ENCODE measurements around the gene NCDN. TPM values are rescaled to one million over a fixed set of nuclear protein-coding genes. Genes with fewer than 3 reads are reported as not detected.

The NCDN gene
- total and polyA plus RNA-seq, 2 of the 8 experiments (the other 6 are each of a cell fraction or from before 2014, with no cell fraction given), result 26.2 to 35.4 TPM

DNA sequence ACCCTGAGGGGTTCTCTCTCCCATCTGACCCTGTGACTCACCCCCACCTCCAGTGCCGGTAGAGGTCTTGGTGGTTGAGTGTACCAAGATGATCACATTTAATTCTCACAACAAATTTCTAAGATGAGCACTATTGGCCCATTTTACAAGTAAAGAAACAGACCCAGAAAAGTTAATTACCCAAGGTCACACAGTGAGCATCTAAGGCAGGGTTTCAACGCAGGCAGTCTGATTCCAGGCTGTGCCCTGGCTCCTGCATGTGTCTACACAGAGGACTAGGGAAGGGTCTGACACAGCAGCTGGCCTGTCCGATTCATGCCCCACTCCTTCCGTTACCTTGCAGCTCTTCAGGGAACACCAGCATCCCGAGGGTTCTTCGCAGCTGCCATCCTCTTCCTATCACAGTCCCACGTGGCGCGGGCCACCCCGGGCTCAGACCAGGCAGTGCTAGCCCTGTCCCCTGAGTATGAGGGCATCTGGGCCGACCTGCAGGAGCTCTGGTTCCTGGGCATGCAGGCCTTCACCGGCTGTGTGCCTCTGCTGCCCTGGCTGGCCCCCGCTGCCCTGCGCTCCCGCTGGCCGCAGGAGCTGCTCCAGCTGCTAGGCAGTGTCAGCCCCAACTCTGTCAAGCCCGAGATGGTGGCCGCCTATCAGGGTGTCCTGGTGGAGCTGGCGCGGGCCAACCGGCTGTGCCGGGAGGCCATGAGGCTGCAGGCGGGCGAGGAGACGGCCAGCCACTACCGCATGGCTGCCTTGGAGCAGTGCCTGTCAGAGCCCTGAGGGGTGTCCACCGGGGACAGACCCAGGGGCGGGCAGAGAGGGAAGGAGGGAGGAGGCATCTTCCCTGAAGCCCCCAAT, 7.5 kb downstream of the NCDN start (continued):
- no peak for TF ChIP-seq TBP (IDR thresholded peaks at IDR 0.05; ENCODE audit: low read depth, low read length)

All from H1 (cell line).